ENCODE results near the gene DIS3L2.

DIS3L2 gene

DNA sequence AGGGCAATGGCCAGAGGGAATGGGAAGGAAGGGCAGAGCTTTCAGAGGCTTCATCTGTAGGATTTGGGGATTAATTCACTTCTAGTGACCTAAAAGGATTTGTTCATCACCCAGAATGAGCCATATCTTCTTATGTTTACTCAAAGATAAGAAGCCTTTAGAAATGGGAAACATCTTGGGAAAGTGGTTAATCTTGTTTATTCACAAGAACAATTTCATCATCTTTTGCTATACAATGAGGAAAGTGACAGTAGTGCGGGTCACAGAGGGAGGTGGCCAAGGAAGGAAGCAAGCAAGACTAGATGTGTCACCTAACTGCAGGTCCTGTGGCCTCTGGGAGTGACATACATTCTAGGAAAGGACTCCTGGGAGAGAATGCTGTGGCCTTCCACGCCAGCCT lies 276.6 kb downstream of the DIS3L2 start:
- no peaks in the 10 kb centered on the region for H3K27me3 ChIP-seq
- H3K9me3 ChIP-seq: no peaks in the 10 kb centered on the region
- no peak overlapping the region for H3K4me2 ChIP-seq
- no peak overlapping the region for H3K27ac ChIP-seq
- peaks cover 7% of the 10 kb centered on the region; the same call in 1 of the 2 replicates for H4K20me1 ChIP-seq
- no peak overlapping the region for H3K4me3 ChIP-seq
- peaks cover 31% of the 10 kb centered on the region for H3K36me3 ChIP-seq
- no peak overlapping the region for H3K9ac ChIP-seq
- H3K4me1 ChIP-seq: peaks cover 20% of the 10 kb centered on the region
- TF ChIP-seq Cebpa-rat (IDR thresholded peaks at IDR 0.05): no peak

DNA sequence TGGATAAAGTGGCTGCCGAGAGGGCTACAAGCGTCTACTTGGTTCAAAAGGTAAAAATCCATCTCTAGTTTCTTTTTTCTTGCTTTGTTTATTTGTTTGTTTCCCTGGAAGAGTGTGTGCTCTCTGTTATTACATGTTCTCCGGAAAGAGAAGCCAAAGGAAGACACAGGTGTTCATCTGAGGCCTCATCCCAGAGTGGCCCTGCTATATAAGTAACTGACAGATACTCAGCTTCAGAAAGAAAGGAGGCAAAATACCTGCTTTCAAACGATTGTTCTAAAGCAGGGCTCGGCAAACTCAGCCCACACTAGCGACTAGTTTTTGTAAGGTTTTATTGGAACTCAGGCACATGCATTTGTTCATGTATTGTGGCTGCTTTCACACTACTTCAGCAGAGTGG lies 277.1 kb downstream of the DIS3L2 start:
- Histone ChIP-seq H3K4me3 (no peak overlapping the region), H3K36me3 (peaks cover 31% of the 10 kb centered on the region), H3K4me2 (no peak overlapping the region), H3K27me3 (no peaks in the 10 kb centered on the region), H4K20me1 (peaks cover 7% of the 10 kb centered on the region; the same call in 1 of the 2 replicates), H3K4me1 (peaks cover 20% of the 10 kb centered on the region), H3K27ac (no peak overlapping the region), H3K9me3 (no peaks in the 10 kb centered on the region), H3K9ac (no peak overlapping the region)
- TF ChIP-seq Cebpa-rat (IDR thresholded peaks at IDR 0.05): no peak

DNA sequence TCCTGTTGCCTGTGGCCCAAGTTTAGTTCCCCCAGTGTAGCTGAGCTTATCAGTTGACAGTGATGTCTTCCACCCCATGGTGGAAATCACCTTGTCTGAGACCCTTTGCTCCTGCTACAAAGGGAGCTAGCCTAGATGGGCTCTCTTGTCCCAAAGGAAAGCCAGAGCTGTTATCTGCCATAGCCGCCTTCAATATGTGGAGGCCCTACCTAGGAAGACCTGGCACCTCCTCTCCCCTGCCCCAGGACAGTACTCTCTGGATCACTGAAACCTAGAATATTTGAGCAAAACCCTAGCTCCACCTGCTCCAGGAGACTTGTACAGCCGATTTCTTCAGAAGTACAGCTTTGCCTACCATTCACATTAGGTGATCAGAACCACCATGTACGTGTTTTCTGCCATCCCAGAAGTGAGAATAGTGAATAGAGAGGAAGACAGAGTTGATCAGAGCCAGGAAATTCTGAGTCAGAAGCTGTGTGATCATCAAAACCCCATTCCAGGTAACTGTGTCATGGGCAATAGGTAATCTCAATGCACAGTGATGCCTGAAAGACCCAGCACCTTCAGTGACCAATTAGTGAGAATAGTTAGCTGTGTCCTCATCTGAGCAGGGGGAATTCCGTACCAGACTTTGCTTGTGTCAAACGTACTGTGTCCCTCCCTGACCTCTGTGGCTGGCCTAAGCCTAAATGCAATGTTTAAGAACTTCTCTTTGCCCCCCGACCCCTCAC lies 278.6 kb downstream of the DIS3L2 start:
- H3K9ac ChIP-seq: no peak overlapping the region
- H3K4me3 ChIP-seq: no peak overlapping the region
- peaks cover 7% of the 10 kb centered on the region; the same call in 1 of the 2 replicates for H4K20me1 ChIP-seq
- H3K36me3 ChIP-seq: peaks cover 40% of the 10 kb centered on the region
- peaks cover 10% of the 10 kb centered on the region for H3K4me1 ChIP-seq
- no peak overlapping the region for H3K4me2 ChIP-seq
- H3K27ac ChIP-seq: no peak overlapping the region
- no peak for TF ChIP-seq Cebpa-rat (IDR thresholded peaks at IDR 0.05)
- H3K9me3 ChIP-seq: no peaks in the 10 kb centered on the region
- no peaks in the 10 kb centered on the region for H3K27me3 ChIP-seq

DNA sequence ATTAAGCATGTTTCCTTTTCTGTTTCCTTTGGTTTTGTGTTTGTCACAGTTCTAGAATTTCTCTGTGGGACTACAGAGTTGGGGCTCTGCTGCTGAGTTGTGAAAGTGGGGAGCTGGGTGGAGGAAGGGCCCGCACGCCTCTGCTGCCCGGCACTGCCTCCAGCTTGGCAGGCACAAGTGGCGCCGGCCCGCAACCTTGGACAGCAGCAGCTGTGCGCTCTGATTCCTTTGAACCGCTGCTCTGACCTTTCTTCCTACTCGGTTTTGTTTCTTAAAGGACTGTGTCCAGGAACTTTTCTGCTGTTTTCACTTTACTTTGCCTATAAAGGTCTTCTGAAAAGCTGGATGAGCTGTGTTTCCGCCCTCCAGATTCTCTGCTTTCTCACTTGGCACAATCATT lies 279.4 kb downstream of the DIS3L2 start:
- no peak overlapping the region for H3K27ac ChIP-seq
- H3K4me1 ChIP-seq: peaks cover 10% of the 10 kb centered on the region
- no peaks in the 10 kb centered on the region for H3K9me3 ChIP-seq

DNA sequence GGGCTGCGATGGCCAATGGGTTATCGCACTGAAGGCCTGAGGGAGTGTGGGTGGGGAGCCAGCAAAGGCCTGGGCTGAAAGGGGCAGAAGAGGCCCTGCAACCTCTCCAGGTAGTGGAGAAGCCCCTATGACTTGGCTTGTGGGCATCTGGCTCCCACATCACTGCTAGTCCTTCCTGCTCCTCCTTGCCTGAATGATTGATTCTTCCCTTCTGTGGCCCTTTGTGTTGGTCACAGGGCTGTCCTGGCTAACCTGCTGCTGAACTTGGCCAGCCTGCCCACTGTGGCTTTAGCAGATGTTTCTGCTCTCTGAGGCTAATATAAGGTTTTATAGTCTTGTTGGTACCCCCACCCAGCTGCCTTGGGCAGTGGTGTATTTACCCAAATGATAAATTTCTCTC lies 280.8 kb downstream of the DIS3L2 start:
- Histone ChIP-seq H3K4me2 (no peak overlapping the region), H3K4me3 (no peak overlapping the region), H3K36me3 (peaks cover 47% of the 10 kb centered on the region), H3K4me1 (peaks cover 7% of the 10 kb centered on the region), H3K9ac (no peak overlapping the region), H3K27me3 (no peaks in the 10 kb centered on the region), H3K9me3 (no peaks in the 10 kb centered on the region), H4K20me1 (peaks cover 7% of the 10 kb centered on the region; the same call in 1 of the 2 replicates), H3K27ac (no peak overlapping the region)
- no peak for TF ChIP-seq Cebpa-rat (IDR thresholded peaks at IDR 0.05)

More for the DNA sequence above, 279.4 kb downstream of the DIS3L2 start:
- Histone ChIP-seq H3K27me3 (no peaks in the 10 kb centered on the region), H4K20me1 (peaks cover 7% of the 10 kb centered on the region; the same call in 1 of the 2 replicates), H3K4me3 (no peak overlapping the region), H3K9ac (no peak overlapping the region), H3K36me3 (peaks cover 42% of the 10 kb centered on the region), H3K4me2 (no peak overlapping the region)
- TF ChIP-seq Cebpa-rat (IDR thresholded peaks at IDR 0.05): no peak

DNA sequence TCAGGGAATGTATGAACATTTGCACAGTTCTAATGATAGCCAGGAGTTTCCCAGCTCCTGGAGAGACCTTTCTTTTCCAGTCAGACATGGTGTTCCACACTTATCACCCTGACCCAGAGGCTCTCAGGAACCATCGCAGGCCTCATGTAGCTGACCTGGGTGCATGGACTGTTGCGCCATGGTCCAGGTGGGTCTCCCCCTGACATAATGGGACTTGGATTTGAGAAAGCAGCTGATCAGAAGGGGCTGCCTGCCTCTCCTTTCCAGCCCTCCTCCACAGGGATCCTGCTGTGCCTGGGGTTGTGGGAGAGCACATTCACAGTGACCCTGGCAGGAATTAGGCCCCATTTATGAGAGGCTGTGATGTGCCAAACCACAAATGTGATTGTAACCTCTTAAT lies 283.6 kb downstream of the DIS3L2 start:
- Histone ChIP-seq H3K4me1 (no peaks in the 10 kb centered on the region), H3K27me3 (no peaks in the 10 kb centered on the region), H3K4me2 (no peak overlapping the region), H3K9me3 (no peaks in the 10 kb centered on the region), H3K36me3 (peaks cover 42% of the 10 kb centered on the region), H3K27ac (no peak overlapping the region), H3K9ac (no peak overlapping the region), H4K20me1 (peaks cover 7% of the 10 kb centered on the region; the same call in 1 of the 2 replicates), H3K4me3 (no peak overlapping the region)
- no peak for TF ChIP-seq Cebpa-rat (IDR thresholded peaks at IDR 0.05)

DNA sequence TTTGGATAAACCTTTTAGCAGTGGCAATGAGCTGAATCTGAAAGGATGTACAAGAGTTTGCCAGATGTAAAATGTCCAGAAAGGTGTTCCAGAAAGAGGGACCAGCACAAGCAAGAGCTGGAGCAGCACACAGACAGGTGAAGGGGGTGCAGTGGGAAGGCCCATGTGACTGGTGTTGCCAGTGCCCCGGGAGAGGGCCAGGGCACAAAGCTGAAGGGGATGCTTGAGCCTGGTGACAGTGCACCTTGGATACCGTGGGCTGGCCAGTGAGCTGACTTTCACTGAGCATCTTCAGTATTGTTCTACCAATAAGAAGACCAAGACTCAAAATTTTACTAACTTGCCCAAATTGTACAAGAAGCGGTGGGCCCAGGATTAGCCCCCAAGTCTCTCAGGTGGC lies 284.7 kb downstream of the DIS3L2 start:
- Histone ChIP-seq H3K9me3 (no peaks in the 10 kb centered on the region), H3K4me2 (no peak overlapping the region), H3K27ac (no peak overlapping the region), H3K36me3 (peaks cover 38% of the 10 kb centered on the region), H3K9ac (no peak overlapping the region), H3K4me1 (no peaks in the 10 kb centered on the region), H3K27me3 (no peaks in the 10 kb centered on the region), H3K4me3 (no peak overlapping the region), H4K20me1 (peaks cover 7% of the 10 kb centered on the region; the same call in 1 of the 2 replicates)
- TF ChIP-seq Cebpa-rat (IDR thresholded peaks at IDR 0.05): no peak

DNA sequence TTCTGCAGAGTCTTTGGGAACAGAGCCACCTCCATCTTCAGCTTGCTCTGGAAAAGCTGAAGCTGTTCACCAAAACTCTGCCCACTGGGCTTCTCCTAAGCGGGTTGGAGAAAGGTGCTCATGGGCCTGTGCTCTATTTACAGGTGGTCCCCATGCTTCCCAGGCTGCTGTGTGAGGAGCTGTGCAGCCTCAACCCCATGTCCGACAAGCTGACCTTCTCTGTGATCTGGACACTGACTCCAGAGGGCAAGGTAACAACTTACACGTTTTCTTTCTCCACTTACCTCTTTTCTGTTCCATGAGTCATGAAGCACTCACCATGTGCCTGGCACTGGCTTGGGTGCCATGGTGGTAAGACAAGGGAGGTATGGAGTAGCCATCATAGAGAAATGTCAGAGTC lies 287.6 kb downstream of the DIS3L2 start:
- Histone ChIP-seq H3K27me3 (no peaks in the 10 kb centered on the region), H3K9ac (no peak overlapping the region), H3K4me1 (no peaks in the 10 kb centered on the region), H3K36me3 (peaks cover 59% of the 10 kb centered on the region), H3K9me3 (no peaks in the 10 kb centered on the region), H3K27ac (no peak overlapping the region), H3K4me3 (no peak overlapping the region), H3K4me2 (no peak overlapping the region), H4K20me1 (no peaks in the 10 kb centered on the region)
- no peak for TF ChIP-seq Cebpa-rat (IDR thresholded peaks at IDR 0.05)

DNA sequence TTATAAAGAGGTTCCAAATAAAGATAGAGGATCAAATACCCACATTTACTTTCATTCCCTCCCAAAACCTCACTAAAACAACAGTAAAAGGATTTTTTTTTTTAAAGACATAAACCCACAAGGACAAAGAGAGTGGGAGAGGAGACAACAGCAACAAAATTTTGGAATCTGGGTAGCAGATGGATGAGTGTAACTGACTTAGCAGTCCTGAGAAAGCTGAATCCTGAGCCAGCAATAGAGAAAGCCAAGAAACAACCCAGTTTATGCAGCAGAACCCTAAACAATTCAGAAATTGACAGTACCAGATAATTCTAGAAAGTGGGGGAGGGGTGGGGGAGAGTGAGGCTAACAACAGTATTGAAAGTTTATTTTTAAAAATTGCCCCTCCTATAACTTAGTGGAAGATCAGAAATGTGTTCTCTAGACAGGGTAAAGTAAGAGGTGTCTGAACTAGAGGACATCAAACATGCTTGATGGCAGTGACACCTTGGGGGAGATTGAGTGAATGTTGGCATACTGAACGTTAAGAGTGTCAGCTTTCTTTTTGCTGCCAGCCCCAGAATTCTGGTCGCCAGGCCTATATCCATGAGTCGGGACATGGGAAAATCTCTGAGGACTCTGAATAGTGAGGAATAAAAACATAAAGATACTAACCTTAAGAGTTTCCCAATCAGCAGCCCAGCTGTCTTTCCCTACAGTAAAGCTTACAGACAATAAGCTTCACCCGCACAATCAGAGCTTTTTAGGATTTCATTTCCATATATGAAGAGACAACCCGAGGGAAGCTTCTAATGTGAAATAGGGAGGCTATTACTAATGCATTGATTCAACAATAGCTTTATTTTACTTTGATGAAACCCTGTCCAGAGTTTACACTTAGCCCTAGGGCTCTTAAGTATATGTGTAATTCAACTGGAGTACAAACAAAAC lies 289.0 kb downstream of the DIS3L2 start:
- H3K27ac ChIP-seq: no peak overlapping the region
- no peak overlapping the region for H3K4me2 ChIP-seq
- TF ChIP-seq Cebpa-rat (IDR thresholded peaks at IDR 0.05): no peak
- no peaks in the 10 kb centered on the region for H4K20me1 ChIP-seq
- no peak overlapping the region for H3K9ac ChIP-seq
- H3K9me3 ChIP-seq: no peaks in the 10 kb centered on the region
- peaks cover 2% of the 10 kb centered on the region for H3K4me1 ChIP-seq
- no peaks in the 10 kb centered on the region for H3K27me3 ChIP-seq
- no peak overlapping the region for H3K4me3 ChIP-seq
- peaks cover 54% of the 10 kb centered on the region for H3K36me3 ChIP-seq

DNA sequence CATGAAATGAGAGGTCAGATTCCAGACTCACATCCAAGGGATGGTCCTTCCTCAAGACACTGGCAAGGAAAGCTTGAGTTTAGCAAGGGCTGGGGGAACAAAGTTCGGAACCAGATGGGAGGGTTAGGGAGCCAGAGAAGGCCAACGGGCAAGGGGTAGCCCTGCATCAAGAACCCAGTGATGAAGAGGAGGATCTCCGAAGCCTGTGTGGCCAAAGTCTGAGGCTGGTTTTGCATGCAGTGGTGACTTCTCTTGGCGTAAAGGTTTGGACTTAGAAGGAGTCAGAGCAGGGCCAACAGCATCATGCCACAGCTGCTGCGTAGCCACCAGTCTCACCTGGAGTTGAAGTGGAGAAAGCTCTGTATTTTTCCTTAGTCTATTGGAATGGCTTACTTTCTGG lies 293.5 kb downstream of the DIS3L2 start:
- H3K4me1 ChIP-seq: peaks cover 29% of the 10 kb centered on the region
- no peaks in the 10 kb centered on the region for H3K27me3 ChIP-seq
- no peak for TF ChIP-seq Cebpa-rat (IDR thresholded peaks at IDR 0.05)
- no peaks in the 10 kb centered on the region for H3K9me3 ChIP-seq
- no peak overlapping the region for H3K4me2 ChIP-seq
- H4K20me1 ChIP-seq: peaks cover 11% of the 10 kb centered on the region
- no peak overlapping the region for H3K9ac ChIP-seq
- H3K36me3 ChIP-seq: peaks cover 49% of the 10 kb centered on the region
- H3K27ac ChIP-seq: no peak overlapping the region
- H3K4me3 ChIP-seq: no peak overlapping the region

Measured in BLaER1 (cell line).